NB4 (cell line): ENCODE measurements around the gene ABCB8.

Source experiments
- MYC ChIP-seq: IDR thresholded peaks from 2 replicates; pipeline ENCODE4 v1.6.1; 2011; ENCODE audit warnings: low read depth, low read length
- POLR2A ChIP-seq: IDR thresholded peaks from 2 replicates; pipeline ENCODE4 v1.6.1; 2011; ENCODE audit warnings: mild to moderate bottlenecking; ENCODE audit not compliant: insufficient read length; ENCODE audit errors: extremely low read depth
- TF ChIP-seq, protein P1 (sequence below): IDR thresholded peaks from one replicate; pipeline ENCODE4 v1.5.1; 2012; ENCODE audit warnings: low read depth, low read length

DNA sequence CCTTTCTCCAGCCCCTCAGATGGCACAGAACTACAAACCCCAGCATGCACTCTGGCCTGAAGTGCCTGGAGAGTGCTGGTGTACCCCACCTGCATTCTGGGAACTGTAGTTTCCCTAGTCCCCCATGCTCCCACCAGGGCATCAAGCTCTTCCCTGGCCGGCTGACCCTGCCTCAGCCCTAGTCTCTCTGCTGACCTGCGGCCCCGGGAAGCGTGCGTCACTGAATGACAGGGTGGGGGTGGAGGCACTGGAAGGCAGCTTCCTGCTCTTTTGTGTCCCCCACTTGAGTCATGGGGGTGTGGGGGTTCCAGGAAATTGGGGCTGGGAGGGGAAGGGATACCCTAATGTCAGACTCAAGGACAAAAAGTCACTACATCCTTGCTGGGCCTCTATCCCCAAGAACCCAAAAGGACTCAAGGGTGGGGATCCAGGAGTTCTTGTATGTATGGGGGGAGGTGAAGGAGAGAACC is 35.4 kb upstream of the ABCB8 start:
- TF ChIP-seq, protein P1, sequence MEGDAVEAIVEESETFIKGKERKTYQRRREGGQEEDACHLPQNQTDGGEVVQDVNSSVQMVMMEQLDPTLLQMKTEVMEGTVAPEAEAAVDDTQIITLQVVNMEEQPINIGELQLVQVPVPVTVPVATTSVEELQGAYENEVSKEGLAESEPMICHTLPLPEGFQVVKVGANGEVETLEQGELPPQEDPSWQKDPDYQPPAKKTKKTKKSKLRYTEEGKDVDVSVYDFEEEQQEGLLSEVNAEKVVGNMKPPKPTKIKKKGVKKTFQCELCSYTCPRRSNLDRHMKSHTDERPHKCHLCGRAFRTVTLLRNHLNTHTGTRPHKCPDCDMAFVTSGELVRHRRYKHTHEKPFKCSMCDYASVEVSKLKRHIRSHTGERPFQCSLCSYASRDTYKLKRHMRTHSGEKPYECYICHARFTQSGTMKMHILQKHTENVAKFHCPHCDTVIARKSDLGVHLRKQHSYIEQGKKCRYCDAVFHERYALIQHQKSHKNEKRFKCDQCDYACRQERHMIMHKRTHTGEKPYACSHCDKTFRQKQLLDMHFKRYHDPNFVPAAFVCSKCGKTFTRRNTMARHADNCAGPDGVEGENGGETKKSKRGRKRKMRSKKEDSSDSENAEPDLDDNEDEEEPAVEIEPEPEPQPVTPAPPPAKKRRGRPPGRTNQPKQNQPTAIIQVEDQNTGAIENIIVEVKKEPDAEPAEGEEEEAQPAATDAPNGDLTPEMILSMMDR, result no peak
- no peak for TF ChIP-seq POLR2A
- peak; percentile 72 for TF ChIP-seq MYC
